K562 (cell line): Measurements from ENCODE around the gene KLC1. TPM values are rescaled to one million over a fixed set of nuclear protein-coding genes. Genes with fewer than 3 reads are reported as not detected.
A peak's percentile ranks its signal among the peaks of the same experiment; 100 is the strongest.

Source experiments
- KDM1A ChIP-seq, 2 experiments: fragments of 450-650 bp; IDR thresholded peaks; 2 replicates each; pipeline ENCODE4 v1.6.1; 2016; ENCODE audit warnings: mild to moderate bottlenecking in 2 of 2
- KDM4B ChIP-seq, 2 experiments: fragments of 450-650 bp in 1 of 2; sonication (generic) in 1 of 2; IDR thresholded peaks; 2 replicates each; pipeline ENCODE4 v1.6.1; 2016 to 2017; ENCODE audit warnings: borderline replicate concordance in 2 of 2, antibody characterized with exemption in 1 of 2, low read depth in 1 of 2, mild to moderate bottlenecking in 1 of 2
- MEF2A ChIP-seq: IDR thresholded peaks from 2 replicates; pipeline ENCODE4 v1.6.1; 2011; ENCODE audit warnings: low read depth, mild to moderate bottlenecking, low read length, moderate library complexity; ENCODE audit not compliant: control insufficient read depth
- ZNF316 ChIP-seq: fragments of 450-650 bp; IDR thresholded peaks from 2 replicates; pipeline ENCODE4 v1.6.1; 2016
- polyA plus RNA-seq, 8 experiments: library from polyadenylated mRNA; depleted of rRNA in 4 of 8; stranded (reverse) in 5 of 8; unstranded in 3 of 8; fragments of >200 nt; fragmentation: Nextera tagmentation in 2 of 8; fragmentation: Illumina TruSeq in 1 of 8; extraction: Ambion mirVana in 2 of 8; extraction: Trizol in 1 of 8; gene quantifications; 2 replicates each; pipeline versions ENCODE4 v1.2.1 to v1.2.3, GENCODE V29; 2011 to 2014; ENCODE audit warnings: inconsistent platforms in 1 of 8, missing spikeins in 1 of 8
- total RNA-seq, 7 experiments: library from RNA; depleted of rRNA in 6 of 7; stranded (reverse); fragments of >200 nt in 6 of 7; fragmentation: Illumina TruSeq in 2 of 7; extraction: Trizol in 2 of 7; gene quantifications; 2 replicates each; pipeline versions ENCODE4 v1.2.1 to v1.2.3, GENCODE V29; 2011 to 2021; ENCODE audit warnings: low replicate concordance in 1 of 7
- TF ChIP-seq, protein P1 (sequence below): fragments of 250-450 bp; sonication (Bioruptor Pico); IDR thresholded peaks from 2 replicates; pipeline ENCODE4 v1.4.0; 2020; ENCODE audit warnings: mild to moderate bottlenecking, moderate library complexity
- TF ChIP-seq, protein P2 (sequence below): sonication (generic); formaldehyde crosslinking; IDR thresholded peaks from 2 replicates; pipeline ENCODE4 v1.8.1; 2023; ENCODE audit warnings: mild to moderate bottlenecking, missing genetic modification reagents
- TF ChIP-seq, protein P3 (sequence below): fragments of 200-600 bp; sonication (generic); IDR thresholded peaks from one replicate; pipeline ENCODE4 v1.6.1; 2012; ENCODE audit warnings: mild to moderate bottlenecking, low read depth, low read length, inconsistent platforms

Gene KLC1
- total and polyA plus RNA-seq, 9 of the 15 experiments (the other 6 are each of a cell fraction or from before 2014, with no cell fraction given) = 4.9 to 134 (median 54.8) TPM

DNA sequence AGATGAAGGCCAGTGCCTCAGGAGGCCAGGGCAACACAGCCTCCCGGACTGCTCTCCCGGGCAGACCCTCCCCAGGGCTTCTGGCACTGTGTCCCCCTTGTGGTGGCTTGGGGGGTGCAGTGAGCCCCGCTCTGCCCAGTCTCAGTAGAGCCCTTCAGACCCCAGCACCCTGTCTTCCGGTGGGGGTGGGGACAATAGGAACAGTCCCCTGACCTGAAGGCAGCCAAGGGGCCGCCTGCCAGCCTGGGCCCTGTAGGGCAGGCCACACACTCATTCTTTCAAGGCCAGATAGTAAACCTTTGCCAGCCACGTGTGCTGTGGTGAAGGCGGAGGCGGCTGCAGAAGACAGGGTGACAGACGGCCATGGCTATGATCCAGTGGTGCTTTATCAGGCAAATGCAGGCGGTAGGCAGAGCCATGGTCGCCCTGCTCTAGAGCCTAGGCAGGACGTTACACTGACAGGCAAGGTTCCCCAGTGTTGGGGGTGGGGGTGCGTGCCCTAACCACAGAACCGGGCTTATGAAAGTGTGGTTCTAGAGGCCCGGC, 101.6 kb downstream of the KLC1 start (continued):
- TF ChIP-seq, protein P1, sequence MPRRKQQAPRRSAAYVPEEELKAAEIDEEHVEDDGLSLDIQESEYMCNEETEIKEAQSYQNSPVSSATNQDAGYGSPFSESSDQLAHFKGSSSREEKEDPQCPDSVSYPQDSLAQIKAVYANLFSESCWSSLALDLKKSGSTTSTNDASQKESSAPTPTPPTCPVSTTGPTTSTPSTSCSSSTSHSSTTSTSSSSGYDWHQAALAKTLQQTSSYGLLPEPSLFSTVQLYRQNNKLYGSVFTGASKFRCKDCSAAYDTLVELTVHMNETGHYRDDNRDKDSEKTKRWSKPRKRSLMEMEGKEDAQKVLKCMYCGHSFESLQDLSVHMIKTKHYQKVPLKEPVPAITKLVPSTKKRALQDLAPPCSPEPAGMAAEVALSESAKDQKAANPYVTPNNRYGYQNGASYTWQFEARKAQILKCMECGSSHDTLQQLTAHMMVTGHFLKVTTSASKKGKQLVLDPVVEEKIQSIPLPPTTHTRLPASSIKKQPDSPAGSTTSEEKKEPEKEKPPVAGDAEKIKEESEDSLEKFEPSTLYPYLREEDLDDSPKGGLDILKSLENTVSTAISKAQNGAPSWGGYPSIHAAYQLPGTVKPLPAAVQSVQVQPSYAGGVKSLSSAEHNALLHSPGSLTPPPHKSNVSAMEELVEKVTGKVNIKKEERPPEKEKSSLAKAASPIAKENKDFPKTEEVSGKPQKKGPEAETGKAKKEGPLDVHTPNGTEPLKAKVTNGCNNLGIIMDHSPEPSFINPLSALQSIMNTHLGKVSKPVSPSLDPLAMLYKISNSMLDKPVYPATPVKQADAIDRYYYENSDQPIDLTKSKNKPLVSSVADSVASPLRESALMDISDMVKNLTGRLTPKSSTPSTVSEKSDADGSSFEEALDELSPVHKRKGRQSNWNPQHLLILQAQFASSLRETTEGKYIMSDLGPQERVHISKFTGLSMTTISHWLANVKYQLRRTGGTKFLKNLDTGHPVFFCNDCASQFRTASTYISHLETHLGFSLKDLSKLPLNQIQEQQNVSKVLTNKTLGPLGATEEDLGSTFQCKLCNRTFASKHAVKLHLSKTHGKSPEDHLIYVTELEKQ (CRISPR knock-in tag) = no peak
- TF ChIP-seq MEF2A (no peak), ZNF316 (no peak), KDM1A (IDR thresholded peaks at IDR 0.05) (0 out of 4 replicates have a peak, but pooled peaks of 1 of the 2 experiments have one; percentile 12), KDM4B (IDR thresholded peaks at IDR 0.05; ENCODE audit: borderline replicate concordance in 2 of 2, low read depth in 1 of 2) (no peak)
- TF ChIP-seq, protein P2, sequence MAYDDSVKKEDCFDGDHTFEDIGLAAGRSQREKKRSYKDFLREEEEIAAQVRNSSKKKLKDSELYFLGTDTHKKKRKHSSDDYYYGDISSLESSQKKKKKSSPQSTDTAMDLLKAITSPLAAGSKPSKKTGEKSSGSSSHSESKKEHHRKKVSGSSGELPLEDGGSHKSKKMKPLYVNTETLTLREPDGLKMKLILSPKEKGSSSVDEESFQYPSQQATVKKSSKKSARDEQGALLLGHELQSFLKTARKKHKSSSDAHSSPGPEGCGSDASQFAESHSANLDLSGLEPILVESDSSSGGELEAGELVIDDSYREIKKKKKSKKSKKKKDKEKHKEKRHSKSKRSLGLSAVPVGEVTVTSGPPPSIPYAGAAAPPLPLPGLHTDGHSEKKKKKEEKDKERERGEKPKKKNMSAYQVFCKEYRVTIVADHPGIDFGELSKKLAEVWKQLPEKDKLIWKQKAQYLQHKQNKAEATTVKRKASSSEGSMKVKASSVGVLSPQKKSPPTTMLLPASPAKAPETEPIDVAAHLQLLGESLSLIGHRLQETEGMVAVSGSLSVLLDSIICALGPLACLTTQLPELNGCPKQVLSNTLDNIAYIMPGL (CRISPR knock-in tag) = no peak
- TF ChIP-seq, protein P3, sequence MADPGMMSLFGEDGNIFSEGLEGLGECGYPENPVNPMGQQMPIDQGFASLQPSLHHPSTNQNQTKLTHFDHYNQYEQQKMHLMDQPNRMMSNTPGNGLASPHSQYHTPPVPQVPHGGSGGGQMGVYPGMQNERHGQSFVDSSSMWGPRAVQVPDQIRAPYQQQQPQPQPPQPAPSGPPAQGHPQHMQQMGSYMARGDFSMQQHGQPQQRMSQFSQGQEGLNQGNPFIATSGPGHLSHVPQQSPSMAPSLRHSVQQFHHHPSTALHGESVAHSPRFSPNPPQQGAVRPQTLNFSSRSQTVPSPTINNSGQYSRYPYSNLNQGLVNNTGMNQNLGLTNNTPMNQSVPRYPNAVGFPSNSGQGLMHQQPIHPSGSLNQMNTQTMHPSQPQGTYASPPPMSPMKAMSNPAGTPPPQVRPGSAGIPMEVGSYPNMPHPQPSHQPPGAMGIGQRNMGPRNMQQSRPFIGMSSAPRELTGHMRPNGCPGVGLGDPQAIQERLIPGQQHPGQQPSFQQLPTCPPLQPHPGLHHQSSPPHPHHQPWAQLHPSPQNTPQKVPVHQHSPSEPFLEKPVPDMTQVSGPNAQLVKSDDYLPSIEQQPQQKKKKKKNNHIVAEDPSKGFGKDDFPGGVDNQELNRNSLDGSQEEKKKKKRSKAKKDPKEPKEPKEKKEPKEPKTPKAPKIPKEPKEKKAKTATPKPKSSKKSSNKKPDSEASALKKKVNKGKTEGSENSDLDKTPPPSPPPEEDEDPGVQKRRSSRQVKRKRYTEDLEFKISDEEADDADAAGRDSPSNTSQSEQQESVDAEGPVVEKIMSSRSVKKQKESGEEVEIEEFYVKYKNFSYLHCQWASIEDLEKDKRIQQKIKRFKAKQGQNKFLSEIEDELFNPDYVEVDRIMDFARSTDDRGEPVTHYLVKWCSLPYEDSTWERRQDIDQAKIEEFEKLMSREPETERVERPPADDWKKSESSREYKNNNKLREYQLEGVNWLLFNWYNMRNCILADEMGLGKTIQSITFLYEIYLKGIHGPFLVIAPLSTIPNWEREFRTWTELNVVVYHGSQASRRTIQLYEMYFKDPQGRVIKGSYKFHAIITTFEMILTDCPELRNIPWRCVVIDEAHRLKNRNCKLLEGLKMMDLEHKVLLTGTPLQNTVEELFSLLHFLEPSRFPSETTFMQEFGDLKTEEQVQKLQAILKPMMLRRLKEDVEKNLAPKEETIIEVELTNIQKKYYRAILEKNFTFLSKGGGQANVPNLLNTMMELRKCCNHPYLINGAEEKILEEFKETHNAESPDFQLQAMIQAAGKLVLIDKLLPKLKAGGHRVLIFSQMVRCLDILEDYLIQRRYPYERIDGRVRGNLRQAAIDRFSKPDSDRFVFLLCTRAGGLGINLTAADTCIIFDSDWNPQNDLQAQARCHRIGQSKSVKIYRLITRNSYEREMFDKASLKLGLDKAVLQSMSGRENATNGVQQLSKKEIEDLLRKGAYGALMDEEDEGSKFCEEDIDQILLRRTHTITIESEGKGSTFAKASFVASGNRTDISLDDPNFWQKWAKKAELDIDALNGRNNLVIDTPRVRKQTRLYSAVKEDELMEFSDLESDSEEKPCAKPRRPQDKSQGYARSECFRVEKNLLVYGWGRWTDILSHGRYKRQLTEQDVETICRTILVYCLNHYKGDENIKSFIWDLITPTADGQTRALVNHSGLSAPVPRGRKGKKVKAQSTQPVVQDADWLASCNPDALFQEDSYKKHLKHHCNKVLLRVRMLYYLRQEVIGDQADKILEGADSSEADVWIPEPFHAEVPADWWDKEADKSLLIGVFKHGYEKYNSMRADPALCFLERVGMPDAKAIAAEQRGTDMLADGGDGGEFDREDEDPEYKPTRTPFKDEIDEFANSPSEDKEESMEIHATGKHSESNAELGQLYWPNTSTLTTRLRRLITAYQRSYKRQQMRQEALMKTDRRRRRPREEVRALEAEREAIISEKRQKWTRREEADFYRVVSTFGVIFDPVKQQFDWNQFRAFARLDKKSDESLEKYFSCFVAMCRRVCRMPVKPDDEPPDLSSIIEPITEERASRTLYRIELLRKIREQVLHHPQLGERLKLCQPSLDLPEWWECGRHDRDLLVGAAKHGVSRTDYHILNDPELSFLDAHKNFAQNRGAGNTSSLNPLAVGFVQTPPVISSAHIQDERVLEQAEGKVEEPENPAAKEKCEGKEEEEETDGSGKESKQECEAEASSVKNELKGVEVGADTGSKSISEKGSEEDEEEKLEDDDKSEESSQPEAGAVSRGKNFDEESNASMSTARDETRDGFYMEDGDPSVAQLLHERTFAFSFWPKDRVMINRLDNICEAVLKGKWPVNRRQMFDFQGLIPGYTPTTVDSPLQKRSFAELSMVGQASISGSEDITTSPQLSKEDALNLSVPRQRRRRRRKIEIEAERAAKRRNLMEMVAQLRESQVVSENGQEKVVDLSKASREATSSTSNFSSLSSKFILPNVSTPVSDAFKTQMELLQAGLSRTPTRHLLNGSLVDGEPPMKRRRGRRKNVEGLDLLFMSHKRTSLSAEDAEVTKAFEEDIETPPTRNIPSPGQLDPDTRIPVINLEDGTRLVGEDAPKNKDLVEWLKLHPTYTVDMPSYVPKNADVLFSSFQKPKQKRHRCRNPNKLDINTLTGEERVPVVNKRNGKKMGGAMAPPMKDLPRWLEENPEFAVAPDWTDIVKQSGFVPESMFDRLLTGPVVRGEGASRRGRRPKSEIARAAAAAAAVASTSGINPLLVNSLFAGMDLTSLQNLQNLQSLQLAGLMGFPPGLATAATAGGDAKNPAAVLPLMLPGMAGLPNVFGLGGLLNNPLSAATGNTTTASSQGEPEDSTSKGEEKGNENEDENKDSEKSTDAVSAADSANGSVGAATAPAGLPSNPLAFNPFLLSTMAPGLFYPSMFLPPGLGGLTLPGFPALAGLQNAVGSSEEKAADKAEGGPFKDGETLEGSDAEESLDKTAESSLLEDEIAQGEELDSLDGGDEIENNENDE = no peak
